Activated gamma-delta T cell (primary cell): Measurements from ENCODE around the gene CLCN5.

Experiments used
- DNase-seq: peaks from one replicate; lab custom pipeline; 2025; lab: John Stamatoyannopoulos, UW

CLCN5 gene

DNA sequence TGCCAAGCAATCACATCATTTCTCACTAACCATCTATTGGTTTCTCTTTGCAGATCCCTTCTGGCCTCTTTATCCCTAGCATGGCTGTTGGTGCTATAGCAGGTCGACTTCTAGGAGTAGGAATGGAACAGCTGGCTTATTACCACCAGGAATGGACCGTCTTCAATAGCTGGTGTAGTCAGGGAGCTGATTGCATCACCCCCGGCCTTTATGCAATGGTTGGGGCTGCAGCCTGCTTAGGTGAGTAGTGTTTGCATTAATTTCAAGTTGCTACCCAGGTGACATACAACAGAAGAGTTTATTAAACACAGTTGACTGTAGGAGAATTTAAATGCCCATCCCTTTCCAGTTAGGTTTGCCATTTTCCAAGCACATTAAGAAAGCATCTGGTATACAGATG is 166.2 kb downstream of the CLCN5 start:
- DNase-seq: no peak

- no peak for DNase-seq
These were observed 171.2 kb downstream of the CLCN5 start for GRCh38 chrX:50093625-50094024.

GRCh38 chrX:50097071-50097470 is 174.7 kb downstream of the CLCN5 start:
- DNase-seq: no peak

GRCh38 chrX:50098241-50098640 is 175.8 kb downstream of the CLCN5 start:
- DNase-seq: no peak

DNA sequence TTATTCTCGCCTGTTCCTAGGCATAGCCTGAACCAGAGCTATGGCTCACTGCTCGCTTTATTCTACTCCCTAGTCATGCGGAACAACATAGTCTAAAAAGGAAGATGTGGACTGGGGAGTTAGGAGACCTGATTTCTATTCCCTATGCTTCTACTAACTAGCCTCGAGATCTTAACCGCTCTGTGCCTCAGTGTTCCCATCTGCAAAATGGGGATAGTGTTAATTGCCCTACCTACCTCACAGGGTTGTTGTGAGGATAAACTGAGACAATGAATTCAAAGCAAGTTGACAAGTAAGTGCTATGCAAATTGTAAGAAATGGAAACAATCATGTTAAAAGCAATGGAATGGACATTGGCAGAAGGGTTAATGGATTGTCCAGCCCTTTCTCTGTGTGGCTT is 176.4 kb downstream of the CLCN5 start:
- DNase-seq: no peak

- no peak for DNase-seq
These were observed 176.9 kb downstream of the CLCN5 start for GRCh38 chrX:50099331-50099730.

- DNase-seq: no peak
These were observed 177.8 kb downstream of the CLCN5 start for GRCh38 chrX:50100188-50100587.

- DNase-seq: no peak
These were observed 180.8 kb downstream of the CLCN5 start for GRCh38 chrX:50103176-50103575.

- no peak for DNase-seq
These were observed 181.6 kb downstream of the CLCN5 start for GRCh38 chrX:50103866-50104566.

DNA sequence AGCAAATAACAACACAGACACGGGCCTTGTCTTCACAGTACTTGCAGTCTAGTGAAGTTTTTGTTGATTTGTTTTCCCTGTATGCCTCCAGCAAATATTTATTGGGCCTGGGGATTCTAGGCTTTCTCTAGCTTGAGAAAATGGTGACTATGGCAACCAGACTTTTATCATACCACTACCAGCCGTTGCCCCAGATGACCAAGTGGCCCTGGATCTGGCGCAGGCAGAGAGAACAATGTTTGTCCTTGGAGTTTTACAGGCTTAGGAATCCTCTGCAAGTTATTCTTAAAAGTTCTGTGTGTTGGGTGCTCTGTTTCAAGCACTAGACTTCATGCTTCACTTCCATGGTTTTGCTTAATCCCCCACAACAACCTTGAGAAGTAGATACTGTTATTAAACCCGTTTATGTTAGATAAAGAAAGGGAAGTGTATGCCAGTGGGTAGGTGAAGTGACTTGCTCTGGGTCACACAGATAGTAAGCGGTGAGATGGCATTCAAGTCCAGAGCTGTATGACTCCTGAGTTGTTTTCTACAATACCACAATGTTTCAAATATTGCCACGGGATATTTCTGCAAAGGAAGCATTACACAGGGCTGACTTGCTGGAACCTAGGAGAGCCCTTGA is 183.8 kb downstream of the CLCN5 start:
- DNase-seq: no peak

- no peak for DNase-seq
These were observed 185.1 kb downstream of the CLCN5 start for GRCh38 chrX:50107470-50107869.

GRCh38 chrX:50108264-50108663 is 185.9 kb downstream of the CLCN5 start:
- no peak for DNase-seq

GRCh38 chrX:50111742-50112141 is 189.3 kb downstream of the CLCN5 start:
- DNase-seq: no peak

DNA sequence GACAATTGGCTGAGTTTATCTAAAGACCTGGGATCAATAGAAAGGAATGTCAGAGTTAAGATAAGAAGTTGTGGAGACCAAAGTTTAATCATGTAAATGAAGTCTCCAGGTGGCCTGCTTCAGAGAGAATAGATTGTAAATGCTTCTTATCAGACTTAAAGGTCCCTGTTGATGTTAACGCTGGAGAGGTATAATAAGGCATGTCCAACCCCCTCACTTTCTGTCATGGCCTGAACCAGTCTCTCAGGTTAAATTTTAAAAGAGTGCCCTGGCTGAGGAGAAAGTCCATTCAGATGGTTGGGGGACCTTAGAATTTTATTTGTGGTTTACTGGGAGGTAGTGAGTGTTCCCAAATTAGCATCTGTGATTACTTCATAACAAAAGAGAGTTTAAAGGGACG is 191.7 kb downstream of the CLCN5 start:
- no peak for DNase-seq

DNA sequence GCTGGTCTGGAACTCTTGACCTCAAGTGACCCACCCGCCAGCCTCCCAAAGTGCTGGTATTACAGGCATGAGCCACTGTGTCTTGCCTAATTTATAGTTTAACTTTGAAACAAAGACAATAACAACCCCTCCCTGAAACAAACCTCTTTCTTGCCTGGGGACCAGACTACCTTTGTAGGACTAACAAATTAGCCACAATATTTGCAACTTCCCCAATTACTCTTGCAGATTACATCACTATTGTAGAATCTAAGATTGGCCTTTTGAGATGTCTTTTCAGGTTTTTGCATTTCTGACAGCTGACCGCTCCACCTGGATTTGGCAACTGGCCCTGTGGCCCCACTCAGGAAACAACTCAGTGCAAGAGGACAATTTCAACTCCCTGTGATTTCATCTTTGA is 193.6 kb downstream of the CLCN5 start:
- no peak for DNase-seq

DNA sequence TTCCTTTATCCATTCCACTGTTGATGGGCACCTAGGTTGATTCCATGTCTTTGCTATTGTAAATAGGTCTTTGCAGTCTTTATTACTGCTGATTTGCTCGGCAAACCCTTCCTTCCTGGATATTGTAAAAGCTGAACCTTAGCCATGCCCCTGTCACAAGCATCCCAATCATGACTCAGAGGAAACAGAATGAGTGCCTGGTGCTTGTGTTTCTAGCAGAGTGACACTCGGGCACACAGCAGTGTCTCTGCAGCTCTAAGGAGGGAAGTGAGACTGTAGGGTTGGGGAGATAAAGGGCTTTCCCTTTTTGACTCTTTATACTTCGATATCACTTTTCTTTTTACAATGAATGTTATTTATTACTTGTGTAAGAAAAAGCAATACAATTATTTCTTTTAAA is 195.1 kb downstream of the CLCN5 start:
- DNase-seq: no peak

- DNase-seq: no peak
These were observed 203.1 kb downstream of the CLCN5 start for GRCh38 chrX:50125480-50125879.

- DNase-seq: no peak
These were observed 225.6 kb downstream of the CLCN5 start for GRCh38 chrX:50147972-50148371.
